ENCODE measurements around the gene BOLL. TPM values are rescaled to one million over a fixed set of nuclear protein-coding genes. Genes with fewer than 3 reads are reported as not detected.
"Not testable (repeated sequence)": the region's sequence is repeated elsewhere in the genome, so short reads cannot be mapped to it uniquely, and the experiment has no call there.

The BOLL gene, protein sequence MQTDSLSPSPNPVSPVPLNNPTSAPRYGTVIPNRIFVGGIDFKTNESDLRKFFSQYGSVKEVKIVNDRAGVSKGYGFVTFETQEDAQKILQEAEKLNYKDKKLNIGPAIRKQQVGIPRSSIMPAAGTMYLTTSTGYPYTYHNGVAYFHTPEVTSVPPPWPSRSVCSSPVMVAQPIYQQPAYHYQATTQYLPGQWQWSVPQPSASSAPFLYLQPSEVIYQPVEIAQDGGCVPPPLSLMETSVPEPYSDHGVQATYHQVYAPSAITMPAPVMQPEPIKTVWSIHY
- under 1 TPM in 1 of 4 donors, not detected in 3; 0.18 TPM for polyA plus RNA-seq
- long read RNA-seq, donor 1: 0 reads
- long read RNA-seq, donor 2: 0 reads
- long read RNA-seq, donor 3: 0 reads
- long read RNA-seq, donor 4: 0 reads
- long read RNA-seq, donor 5: 0 reads
- long read RNA-seq, donor 6: 0 reads
- long read RNA-seq, donor 7: 0 reads
- long read RNA-seq, donor 8: 0 reads
- long read RNA-seq, donor 9: 0 reads
- long read RNA-seq, donor 10: 0 reads

GRCh38 chr2:197784956-197785941 is at the start of gene BOLL:
Gene BOLL (minus strand): TSS chr2:197785319. CDS start chr2:197781850, 3,469 bp downstream.
- no peaks in the 10 kb centered on the region for H3K4me1 ChIP-seq (ENCODE audit: control insufficient read depth in 3 of 3, insufficient read depth in 2 of 3, low read depth in 1 of 3, low read length in 2 of 3)
- no peak for DNase-seq
- H3K27me3 ChIP-seq (ENCODE audit: control insufficient read depth in 3 of 3, insufficient read depth in 3 of 3, low read length in 3 of 3): peaks cover 0 to 27% (median 11%) of the 10 kb centered on the region in 3 donors
- H3K9me3 ChIP-seq (ENCODE audit: control insufficient read depth in 2 of 2, insufficient read depth in 1 of 2, low read depth in 1 of 2, low read length in 1 of 2): peaks cover 0 to 15% of the 10 kb centered on the region in 2 donors
- no peak for FAIRE-seq
- H3K4me3 ChIP-seq (ENCODE audit: low read depth in 1 of 3, low read length in 3 of 3): peak within 1 kb of the TSS in 2 of 3 donors; percentile 15 to 46
- H3K36me3 ChIP-seq (ENCODE audit: control insufficient read depth in 3 of 3, insufficient read depth in 2 of 3, low read depth in 1 of 3, low read length in 3 of 3): no peaks in the 10 kb centered on the region
- no peak within 1 kb of the TSS for H3K27ac ChIP-seq (ENCODE audit: low read depth in 1 of 3, low read length in 2 of 3)
- WGBS, 3 donors: 90 to 94% (median 90%) methylated on average over 68 to 80 of the region's 80 CpGs

- DNase-seq; H3K27ac ChIP-seq (ENCODE audit: low read depth in 1 of 3, low read length in 2 of 3); H3K27me3 ChIP-seq (ENCODE audit: control insufficient read depth in 3 of 3, insufficient read depth in 3 of 3, low read length in 3 of 3); H3K4me1 ChIP-seq (ENCODE audit: control insufficient read depth in 3 of 3, insufficient read depth in 2 of 3, low read depth in 1 of 3, low read length in 2 of 3); FAIRE-seq; H3K9me3 ChIP-seq (ENCODE audit: control insufficient read depth in 2 of 2, insufficient read depth in 1 of 2, low read depth in 1 of 2, low read length in 1 of 2); H3K4me3 ChIP-seq (ENCODE audit: low read depth in 1 of 3, low read length in 3 of 3); H3K36me3 ChIP-seq (ENCODE audit: control insufficient read depth in 3 of 3, insufficient read depth in 2 of 3, low read depth in 1 of 3, low read length in 3 of 3): not testable (repeated sequence)
- 83 to 89% (median 83%) methylated on average over 2 of the region's 2 CpGs for WGBS, 3 donors
Measured at GRCh38 chr2:197834771-197835170, 49.7 kb upstream of the BOLL start.

GRCh38 chr2:197828464-197829135 is 43.5 kb upstream of the BOLL start:
- no peak for DNase-seq
- Histone ChIP-seq H3K27ac (ENCODE audit: low read depth in 1 of 3, low read length in 2 of 3) (no peak overlapping the region), H3K4me3 (ENCODE audit: low read depth in 1 of 3, low read length in 3 of 3) (no peak overlapping the region), H3K27me3 (ENCODE audit: control insufficient read depth in 3 of 3, insufficient read depth in 3 of 3, low read length in 3 of 3) (no peaks in the 10 kb centered on the region), H3K4me1 (ENCODE audit: control insufficient read depth in 3 of 3, insufficient read depth in 2 of 3, low read depth in 1 of 3, low read length in 2 of 3) (no peaks in the 10 kb centered on the region), H3K9me3 (ENCODE audit: control insufficient read depth in 2 of 2, insufficient read depth in 1 of 2, low read depth in 1 of 2, low read length in 1 of 2) (no peaks in the 10 kb centered on the region), H3K36me3 (ENCODE audit: control insufficient read depth in 3 of 3, insufficient read depth in 2 of 3, low read depth in 1 of 3, low read length in 3 of 3) (no peaks in the 10 kb centered on the region)
- no peak for FAIRE-seq
- WGBS, 3 donors: 55 to 86% (median 67%) methylated on average over 1 of the region's 1 CpG

DNA sequence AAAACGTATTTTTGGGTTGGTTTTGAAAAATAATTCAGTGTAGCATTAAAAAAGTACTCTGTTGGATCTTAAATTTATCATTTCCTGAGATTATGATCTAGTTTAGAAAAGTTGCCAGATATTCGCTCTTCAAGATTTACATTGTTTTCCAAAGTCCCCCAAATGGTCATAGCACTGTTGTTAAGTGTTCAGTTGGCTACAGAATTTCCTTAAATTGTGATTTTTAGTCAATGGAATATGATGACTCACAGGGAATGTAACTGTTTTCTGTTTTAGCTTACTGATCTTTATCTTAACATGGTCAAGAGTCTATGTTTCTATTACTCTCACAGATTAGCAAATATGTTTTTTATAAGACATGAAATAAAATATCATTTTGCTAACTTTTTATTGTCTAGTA is 42.5 kb upstream of the BOLL start:
- H3K27me3 ChIP-seq (ENCODE audit: control insufficient read depth in 3 of 3, insufficient read depth in 3 of 3, low read length in 3 of 3): no peaks in the 10 kb centered on the region
- H3K27ac ChIP-seq (ENCODE audit: low read depth in 1 of 3, low read length in 2 of 3): no peak overlapping the region
- DNase-seq: no peak
- no peaks in the 10 kb centered on the region for H3K36me3 ChIP-seq (ENCODE audit: control insufficient read depth in 3 of 3, insufficient read depth in 2 of 3, low read depth in 1 of 3, low read length in 3 of 3)
- FAIRE-seq: no peak
- 44 to 58% (median 54%) methylated on average over 2 of the region's 2 CpGs for WGBS, 3 donors
- no peaks in the 10 kb centered on the region for H3K4me1 ChIP-seq (ENCODE audit: control insufficient read depth in 3 of 3, insufficient read depth in 2 of 3, low read depth in 1 of 3, low read length in 2 of 3)
- no peaks in the 10 kb centered on the region for H3K9me3 ChIP-seq (ENCODE audit: control insufficient read depth in 2 of 2, insufficient read depth in 1 of 2, low read depth in 1 of 2, low read length in 1 of 2)
- no peak overlapping the region for H3K4me3 ChIP-seq (ENCODE audit: low read depth in 1 of 3, low read length in 3 of 3)

DNA sequence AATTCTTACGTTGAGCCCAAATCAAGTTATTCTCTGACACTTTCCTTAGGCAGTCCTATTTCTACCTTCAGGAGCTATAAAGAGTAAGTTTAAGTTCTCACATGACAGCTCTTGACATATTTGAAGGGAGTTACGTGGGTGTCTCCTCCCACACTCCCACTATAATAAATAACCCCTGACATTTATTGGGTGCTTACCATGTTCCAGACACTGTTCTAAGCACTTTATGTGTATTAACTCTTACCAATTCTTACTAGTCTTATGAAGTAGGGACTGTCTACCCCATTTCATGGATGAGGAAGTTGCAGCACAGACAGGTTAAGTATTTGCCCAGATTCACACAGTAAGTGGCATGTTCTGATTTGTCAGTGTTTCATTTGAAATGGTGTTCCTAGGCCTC is 37.2 kb upstream of the BOLL start:
- Histone ChIP-seq H3K4me3 (ENCODE audit: low read depth in 1 of 3, low read length in 3 of 3) (no peak overlapping the region), H3K36me3 (ENCODE audit: control insufficient read depth in 3 of 3, insufficient read depth in 2 of 3, low read depth in 1 of 3, low read length in 3 of 3) (no peaks in the 10 kb centered on the region), H3K27ac (ENCODE audit: low read depth in 1 of 3, low read length in 2 of 3) (no peak overlapping the region), H3K9me3 (ENCODE audit: control insufficient read depth in 2 of 2, insufficient read depth in 1 of 2, low read depth in 1 of 2, low read length in 1 of 2) (no peaks in the 10 kb centered on the region), H3K4me1 (ENCODE audit: control insufficient read depth in 3 of 3, insufficient read depth in 2 of 3, low read depth in 1 of 3, low read length in 2 of 3) (no peaks in the 10 kb centered on the region), H3K27me3 (ENCODE audit: control insufficient read depth in 3 of 3, insufficient read depth in 3 of 3, low read length in 3 of 3) (peaks cover 0 to 4% (median 0%) of the 10 kb centered on the region in 3 donors)
- FAIRE-seq (no peak), DNase-seq (no peak)
- WGBS, 3 donors: 71 to 73% (median 71%) methylated on average over 2 of the region's 2 CpGs

GRCh38 chr2:197821550-197822289 is 36.6 kb upstream of the BOLL start:
- Histone ChIP-seq H3K36me3 (ENCODE audit: control insufficient read depth in 3 of 3, insufficient read depth in 2 of 3, low read depth in 1 of 3, low read length in 3 of 3) (no peaks in the 10 kb centered on the region), H3K4me3 (ENCODE audit: low read depth in 1 of 3, low read length in 3 of 3) (no peak overlapping the region), H3K27me3 (ENCODE audit: control insufficient read depth in 3 of 3, insufficient read depth in 3 of 3, low read length in 3 of 3) (peaks cover 0 to 4% (median 0%) of the 10 kb centered on the region in 3 donors), H3K9me3 (ENCODE audit: control insufficient read depth in 2 of 2, insufficient read depth in 1 of 2, low read depth in 1 of 2, low read length in 1 of 2) (no peaks in the 10 kb centered on the region), H3K4me1 (ENCODE audit: control insufficient read depth in 3 of 3, insufficient read depth in 2 of 3, low read depth in 1 of 3, low read length in 2 of 3) (no peaks in the 10 kb centered on the region), H3K27ac (ENCODE audit: low read depth in 1 of 3, low read length in 2 of 3) (no peak overlapping the region)
- DNase-seq (no peak), FAIRE-seq (no peak)
- 82 to 94% (median 93%) methylated on average over 2 of the region's 2 CpGs for WGBS, 3 donors

DNA sequence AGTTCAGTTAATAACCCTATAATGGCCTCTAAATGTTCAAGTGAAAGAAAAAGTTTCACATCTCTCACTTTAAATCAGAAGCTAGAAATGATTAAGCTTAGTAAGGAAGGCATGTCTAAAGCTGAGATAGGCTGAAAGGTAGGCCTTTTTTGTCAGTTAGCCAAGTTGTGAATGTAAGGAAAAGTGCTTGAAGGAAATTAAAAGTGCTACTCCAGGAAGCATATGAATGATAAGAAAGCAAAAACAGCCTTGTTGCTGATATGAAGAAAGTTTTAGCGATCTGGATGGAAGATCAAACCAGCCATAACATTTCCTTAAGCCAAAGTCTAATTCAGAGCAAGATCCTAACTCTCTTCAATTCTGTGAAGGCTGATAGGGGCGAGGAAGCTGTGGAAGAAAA is 29.4 kb upstream of the BOLL start:
- Histone ChIP-seq H3K27me3 (ENCODE audit: control insufficient read depth in 3 of 3, insufficient read depth in 3 of 3, low read length in 3 of 3) (peaks cover 0 to 10% (median 0%) of the 10 kb centered on the region in 3 donors), H3K9me3 (ENCODE audit: control insufficient read depth in 2 of 2, insufficient read depth in 1 of 2, low read depth in 1 of 2, low read length in 1 of 2) (no peaks in the 10 kb centered on the region), H3K36me3 (ENCODE audit: control insufficient read depth in 3 of 3, insufficient read depth in 2 of 3, low read depth in 1 of 3, low read length in 3 of 3) (no peaks in the 10 kb centered on the region), H3K4me3 (ENCODE audit: low read depth in 1 of 3, low read length in 3 of 3) (no peak overlapping the region), H3K27ac (ENCODE audit: low read depth in 1 of 3, low read length in 2 of 3) (no peak overlapping the region), H3K4me1 (ENCODE audit: control insufficient read depth in 3 of 3, insufficient read depth in 2 of 3, low read depth in 1 of 3, low read length in 2 of 3) (no peaks in the 10 kb centered on the region)
- FAIRE-seq (no peak), DNase-seq (peak in 1 of 2 donors; percentile 19)
- 17 to 48% (median 24%) methylated on average over 2 of the region's 2 CpGs for WGBS, 3 donors
